H9 (cell line): ENCODE data around the gene TNIP2. TPM values are rescaled to one million over a fixed set of nuclear protein-coding genes. Genes with fewer than 3 reads are reported as not detected.

Experiments used
- DNase-seq: peaks from one replicate; pipeline ENCODE4 v3.0.0-alpha.2; 2017
- H2AFZ ChIP-seq: one replicate; pipeline ENCODE4 v1.6.1; 2013; ENCODE audit warnings: mild to moderate bottlenecking, low read length, control low read depth, moderate library complexity
- H2AK5ac ChIP-seq: 2 replicates; pipeline ENCODE4 v1.6.1; 2013; ENCODE audit warnings: low read length, control low read depth, mixed read lengths; ENCODE audit not compliant: insufficient read length
- H2BK120ac ChIP-seq: one replicate; pipeline ENCODE4 v1.6.1; 2013; ENCODE audit warnings: low read depth, mild to moderate bottlenecking, low read length, control low read depth, inconsistent platforms; ENCODE audit not compliant: poor library complexity, severe bottlenecking
- H2BK12ac ChIP-seq: 2 replicates; pipeline ENCODE4 v1.6.1; 2013; ENCODE audit warnings: low read length, control low read depth, mixed read lengths, low read depth; ENCODE audit not compliant: insufficient read length
- H2BK15ac ChIP-seq: 2 replicates; pipeline ENCODE4 v1.6.1; 2013; ENCODE audit warnings: low read depth, low read length, control low read depth
- H2BK20ac ChIP-seq: one replicate; pipeline ENCODE4 v1.6.1; 2013; ENCODE audit warnings: low read depth, mild to moderate bottlenecking, low read length, control low read depth, inconsistent platforms; ENCODE audit not compliant: poor library complexity, severe bottlenecking
- H2BK5ac ChIP-seq: 2 replicates; pipeline ENCODE4 v1.6.1; 2013; ENCODE audit warnings: low read length, control low read depth, mixed read lengths; ENCODE audit not compliant: insufficient read length
- H3K14ac ChIP-seq: 2 replicates; pipeline ENCODE4 v1.6.1; 2013; ENCODE audit warnings: low read length, control low read depth; ENCODE audit not compliant: insufficient read depth
- H3K18ac ChIP-seq: 2 replicates; pipeline ENCODE4 v1.6.1; 2013; ENCODE audit warnings: low read depth, mild to moderate bottlenecking, mixed read lengths, low read length, control low read depth; ENCODE audit not compliant: insufficient read length
- H3K23ac ChIP-seq: 2 replicates; pipeline ENCODE4 v1.6.1; 2013; ENCODE audit warnings: low read length, control low read depth, mixed read lengths, low read depth; ENCODE audit not compliant: insufficient read length
- H3K23me2 ChIP-seq: 2 replicates; pipeline ENCODE4 v1.6.1; 2013; ENCODE audit warnings: low read depth, mild to moderate bottlenecking, mixed read lengths, low read length, control low read depth; ENCODE audit not compliant: insufficient read length, poor library complexity, severe bottlenecking
- H3K27ac ChIP-seq: 2 replicates; pipeline ENCODE4 v1.5.1; 2013; ENCODE audit warnings: low read length, control low read depth, mixed read lengths, low read depth; ENCODE audit not compliant: insufficient read length
- H3K27me3 ChIP-seq: 2 replicates; pipeline ENCODE4 v1.6.1; 2013; ENCODE audit warnings: low read length, control low read depth, inconsistent platforms; ENCODE audit not compliant: insufficient read depth
- H3K4ac ChIP-seq: 2 replicates; pipeline ENCODE4 v1.6.1; 2013; ENCODE audit warnings: low read depth, mild to moderate bottlenecking, control low read depth, inconsistent platforms, low read length, moderate library complexity
- H3K4me1 ChIP-seq: 2 replicates; pipeline ENCODE4 v1.6.1; 2013; ENCODE audit warnings: low read length, control low read depth, inconsistent platforms; ENCODE audit not compliant: insufficient read depth
- H3K4me2 ChIP-seq: 2 replicates; pipeline ENCODE4 v1.6.1; 2013; ENCODE audit warnings: low read length, control low read depth, mixed read lengths; ENCODE audit not compliant: insufficient read length, insufficient read depth
- H3K56ac ChIP-seq: 2 replicates; pipeline ENCODE4 v1.6.1; 2013; ENCODE audit warnings: low read depth, mild to moderate bottlenecking, mixed read lengths, low read length, control low read depth; ENCODE audit not compliant: insufficient read length
- H3K79me1 ChIP-seq: 2 replicates; pipeline ENCODE4 v1.6.1; 2013; ENCODE audit warnings: low read depth, mild to moderate bottlenecking, moderate library complexity, low read length, control low read depth, inconsistent platforms; ENCODE audit not compliant: insufficient read depth, poor library complexity, severe bottlenecking
- H3K79me2 ChIP-seq: 2 replicates; pipeline ENCODE4 v1.6.1; 2013; ENCODE audit warnings: low read length, control low read depth, inconsistent platforms; ENCODE audit not compliant: insufficient read depth
- H3K9ac ChIP-seq: 2 replicates; pipeline ENCODE4 v1.6.1; 2013; ENCODE audit warnings: low read length, control low read depth, mixed read lengths; ENCODE audit not compliant: insufficient read length; ENCODE audit errors: extremely low read depth
- H3K9me3 ChIP-seq: one replicate; pipeline ENCODE4 v1.6.1; 2013; ENCODE audit warnings: low read depth, low read length, inconsistent platforms; ENCODE audit not compliant: control insufficient read depth
- H3T11ph ChIP-seq: one replicate; pipeline ENCODE4 v1.6.1; 2013; ENCODE audit warnings: mild to moderate bottlenecking, low read length, control low read depth, inconsistent platforms
- H4K20me1 ChIP-seq: one replicate; pipeline ENCODE4 v1.6.1; 2013; ENCODE audit not compliant: control insufficient read depth, insufficient read length, insufficient read depth
- H4K5ac ChIP-seq: 2 replicates; pipeline ENCODE4 v1.6.1; 2013; ENCODE audit warnings: low read depth, mild to moderate bottlenecking, mixed read lengths, low read length, control low read depth; ENCODE audit not compliant: insufficient read length
- H4K8ac ChIP-seq: replicated peaks from 2 replicates; pipeline ENCODE4 v1.6.1; 2013; ENCODE audit warnings: low read length, control low read depth, mixed read lengths, low read depth; ENCODE audit not compliant: insufficient read length
- H4K91ac ChIP-seq: 2 replicates; pipeline ENCODE4 v1.6.1; 2013; ENCODE audit warnings: low read depth, mild to moderate bottlenecking, moderate library complexity, mixed read lengths, low read length, control low read depth; ENCODE audit not compliant: insufficient read length
- H3K27ac Mint-ChIP-seq, 3 experiments: 2 replicates in 2 of 3; 3 replicates in 1 of 3; pipeline ENCODE4 v1.8.0; 2020 to 2021; ENCODE audit warnings: mixed read lengths in 3 of 3, mild to moderate bottlenecking in 1 of 3, moderate library complexity in 1 of 3
- H3K27me3 Mint-ChIP-seq: 2 replicates; pipeline ENCODE4 v1.8.0; 2021; ENCODE audit warnings: low read depth, mild to moderate bottlenecking, moderate library complexity, mixed read lengths
- H3K36me3 Mint-ChIP-seq, 3 experiments: 2 replicates in 2 of 3; 3 replicates in 1 of 3; pipeline ENCODE4 v1.8.0; 2020 to 2021; ENCODE audit warnings: low read depth in 3 of 3, mixed read lengths in 3 of 3; ENCODE audit not compliant: insufficient read depth in 1 of 3
- H3K4me1 Mint-ChIP-seq, 2 experiments: 2 replicates each; pipeline ENCODE4 v1.8.0; 2020; ENCODE audit warnings: mixed read lengths in 2 of 2
- H3K4me3 Mint-ChIP-seq, 2 experiments: 2 replicates in 1 of 2; 3 replicates in 1 of 2; pipeline ENCODE4 v1.8.0; 2020 to 2021; ENCODE audit warnings: mild to moderate bottlenecking in 2 of 2, mixed read lengths in 2 of 2, moderate library complexity in 1 of 2
- H3K9me3 Mint-ChIP-seq, 2 experiments: 2 replicates in 1 of 2; 3 replicates in 1 of 2; pipeline ENCODE4 v1.8.0; 2020; ENCODE audit warnings: mild to moderate bottlenecking in 2 of 2, mixed read lengths in 2 of 2, moderate library complexity in 1 of 2
- CTCF ChIP-seq: fragments of 200-600 bp; sonication (generic); conservative IDR thresholded peaks from 3 replicates; pipeline ENCODE4 v1.8.0; 2021; ENCODE audit warnings: antibody characterized with exemption, mild to moderate bottlenecking
- WGBS: extraction: QIAGEN DNeasy Blood & Tissue Kit; methylation state at CpG from one replicate; pipeline ENCODE4 v1.1.7; 2013; ENCODE audit warnings: missing lambda C conversion rate, low lambda C conversion rate, mixed read lengths; ENCODE audit not compliant: insufficient read length; ENCODE audit errors: extremely low coverage; 5-methylcytosine and 5-hydroxymethylcytosine counted together
- total RNA-seq: library from RNA; stranded (reverse); gene quantifications from 2 replicates; pipeline ENCODE4 v1.2.1, GENCODE V29; 2021

The TNIP2 gene
- total RNA-seq, 1 experiment from 2014 or later, result 44.7 TPM

- no peak overlapping the region for H4K5ac ChIP-seq
Observed at GRCh38 chr4:2696423-2696822, 59.7 kb downstream of the TNIP2 start.

More at GRCh38 chr4:2696423-2696822, 59.7 kb downstream of the TNIP2 start:
- no peak overlapping the region for H2BK15ac ChIP-seq
- H3K27me3 Mint-ChIP-seq, result no peaks in the 10 kb centered on the region
- H3K27ac ChIP-seq, result no peak overlapping the region
- H3K9me3 ChIP-seq, result no peaks in the 10 kb centered on the region
- H4K91ac ChIP-seq, result no peak overlapping the region
- H3T11ph ChIP-seq, result no peak overlapping the region
- WGBS, result no CpG with 5 or more reads among the region's 14 CpGs
- no peak overlapping the region for H3K18ac ChIP-seq
- H2BK5ac ChIP-seq, result peak overlapping the region; percentile 42
- H3K9ac ChIP-seq, result no peak overlapping the region
- no peaks in the 10 kb centered on the region for H3K79me2 ChIP-seq
- no peak overlapping the region for H3K14ac ChIP-seq
- no peaks in the 10 kb centered on the region for H3K23me2 ChIP-seq
- 0 out of 7 replicates have a peak overlapping the region, but pooled peaks of 1 of the 3 experiments have one; percentile 79 for H3K27ac Mint-ChIP-seq
- H2BK120ac ChIP-seq, result no peak overlapping the region
- H3K23ac ChIP-seq, result no peak overlapping the region
- H2AK5ac ChIP-seq, result no peak overlapping the region
- no peaks in the 10 kb centered on the region for H3K27me3 ChIP-seq
- H2BK20ac ChIP-seq, result no peak overlapping the region
- no peak overlapping the region for H2AFZ ChIP-seq
- no peak overlapping the region for H3K4ac ChIP-seq
- no peaks in the 10 kb centered on the region for H3K4me1 ChIP-seq
- peaks cover 42 to 94% (median 83%) of the 10 kb centered on the region in 3 experiments for H3K36me3 Mint-ChIP-seq
- no peak overlapping the region for H3K4me2 ChIP-seq
- no peaks in the 10 kb centered on the region for H3K4me1 Mint-ChIP-seq
- no peak overlapping the region for H2BK12ac ChIP-seq
- no peak overlapping the region for H3K4me3 Mint-ChIP-seq
- no peaks in the 10 kb centered on the region for H3K79me1 ChIP-seq
- DNase-seq, result no peak
- H4K8ac ChIP-seq, result no peak overlapping the region
- H4K20me1 ChIP-seq, result no peaks in the 10 kb centered on the region
- no peak for TF ChIP-seq CTCF
- no peak overlapping the region for H3K56ac ChIP-seq
- no peaks in the 10 kb centered on the region for H3K9me3 Mint-ChIP-seq
